DOHH2 (cell line): ENCODE measurements around the gene PTPRH.

ENCODE experiments used
- CTCF ChIP-seq: fragments of 200-600 bp; sonication (generic); IDR thresholded peaks from one replicate; pipeline ENCODE4 v1.5.1; 2014; ENCODE audit warnings: antibody characterized with exemption, mild to moderate bottlenecking, low read depth, low read length; ENCODE audit not compliant: poor library complexity, severe bottlenecking
- EZH2phosphoT487 ChIP-seq: fragments of 200-600 bp; sonication (generic); IDR thresholded peaks from 2 replicates; pipeline ENCODE4 v1.6.1; 2017; ENCODE audit warnings: borderline replicate concordance, mild to moderate bottlenecking, antibody characterized with exemption, low read length, moderate library complexity, mixed read lengths

- TF ChIP-seq CTCF (no peak), EZH2phosphoT487 (no peak)
These were observed 72.8 kb downstream of the PTPRH start for GRCh38 chr19:55136399-55137102.
